GM10266 (cell line): Measurements from ENCODE around the gene AAK1.

ENCODE experiments used
- DNase-seq: peaks from one replicate; pipeline ENCODE4 v3.0.0; 2012; ENCODE audit errors: extremely low spot score
- TF ChIP-seq, protein P1 (sequence below): IDR thresholded peaks from 2 replicates; pipeline ENCODE4 v1.5.1; 2012; ENCODE audit warnings: mild to moderate bottlenecking, low read depth; ENCODE audit not compliant: control insufficient read depth, insufficient read depth; ENCODE audit errors: missing control alignments

The AAK1 gene

DNA sequence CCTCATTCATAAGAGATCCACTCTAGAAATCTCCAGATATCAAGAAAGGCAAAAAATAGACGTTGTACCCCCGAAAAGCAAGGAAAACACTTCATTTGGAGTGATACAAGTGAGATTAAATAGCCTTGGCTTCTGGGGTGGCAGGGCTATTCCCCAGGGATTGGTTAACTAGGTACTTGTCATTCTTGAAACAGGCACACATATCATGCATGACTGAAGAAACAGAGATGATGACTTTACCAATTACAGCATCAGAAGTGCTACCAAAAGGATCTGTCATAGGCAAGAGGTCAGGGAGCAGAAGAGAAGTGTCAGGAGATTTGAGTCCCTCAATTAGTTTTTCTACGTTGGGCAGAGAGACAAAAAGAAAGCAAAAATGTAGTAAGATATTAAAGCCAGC lies 161.1 kb downstream of the AAK1 start:
- TF ChIP-seq, protein P1, sequence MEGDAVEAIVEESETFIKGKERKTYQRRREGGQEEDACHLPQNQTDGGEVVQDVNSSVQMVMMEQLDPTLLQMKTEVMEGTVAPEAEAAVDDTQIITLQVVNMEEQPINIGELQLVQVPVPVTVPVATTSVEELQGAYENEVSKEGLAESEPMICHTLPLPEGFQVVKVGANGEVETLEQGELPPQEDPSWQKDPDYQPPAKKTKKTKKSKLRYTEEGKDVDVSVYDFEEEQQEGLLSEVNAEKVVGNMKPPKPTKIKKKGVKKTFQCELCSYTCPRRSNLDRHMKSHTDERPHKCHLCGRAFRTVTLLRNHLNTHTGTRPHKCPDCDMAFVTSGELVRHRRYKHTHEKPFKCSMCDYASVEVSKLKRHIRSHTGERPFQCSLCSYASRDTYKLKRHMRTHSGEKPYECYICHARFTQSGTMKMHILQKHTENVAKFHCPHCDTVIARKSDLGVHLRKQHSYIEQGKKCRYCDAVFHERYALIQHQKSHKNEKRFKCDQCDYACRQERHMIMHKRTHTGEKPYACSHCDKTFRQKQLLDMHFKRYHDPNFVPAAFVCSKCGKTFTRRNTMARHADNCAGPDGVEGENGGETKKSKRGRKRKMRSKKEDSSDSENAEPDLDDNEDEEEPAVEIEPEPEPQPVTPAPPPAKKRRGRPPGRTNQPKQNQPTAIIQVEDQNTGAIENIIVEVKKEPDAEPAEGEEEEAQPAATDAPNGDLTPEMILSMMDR = no peak
- DNase-seq = no peak

DNA sequence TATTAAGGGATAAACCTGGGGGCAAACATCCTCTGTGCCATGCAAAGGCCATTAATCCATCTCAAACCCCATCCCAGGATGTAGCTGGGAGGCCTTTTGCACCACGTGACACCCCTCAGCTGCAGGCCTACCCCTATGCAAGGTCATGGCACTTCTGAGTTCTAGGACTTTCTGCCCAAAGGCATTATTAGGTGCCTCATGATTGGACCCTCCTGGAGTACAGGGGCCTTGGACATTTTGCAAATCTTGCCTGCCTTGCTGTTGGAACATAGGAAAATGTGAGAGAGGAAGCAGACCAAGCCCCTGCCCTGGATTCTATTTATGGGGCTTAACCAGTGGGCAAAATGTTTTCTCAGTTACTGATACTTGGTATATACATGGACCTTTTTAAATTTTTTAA lies 162.1 kb downstream of the AAK1 start:
- DNase-seq = no peak
- TF ChIP-seq, protein P1 = no peak

DNA sequence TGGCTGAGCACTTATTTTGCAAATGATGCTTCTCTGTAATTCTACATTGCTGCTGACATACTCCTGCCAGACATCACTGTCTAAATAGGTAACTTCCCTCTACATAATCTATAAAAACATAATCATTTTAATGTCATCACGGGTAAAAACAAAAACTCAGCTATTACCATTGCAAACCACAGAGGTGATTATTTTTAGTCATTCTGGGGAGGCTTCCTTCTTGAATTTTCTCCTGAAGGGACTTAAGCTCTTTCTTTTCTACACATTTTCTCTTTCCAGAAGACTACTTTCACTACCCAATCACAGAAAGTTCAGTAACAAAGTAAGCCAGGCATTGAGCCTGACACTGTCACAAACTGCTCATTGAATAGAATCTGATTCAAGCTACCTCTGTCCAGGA lies 165.9 kb downstream of the AAK1 start:
- TF ChIP-seq, protein P1 = no peak
- no peak for DNase-seq

DNA sequence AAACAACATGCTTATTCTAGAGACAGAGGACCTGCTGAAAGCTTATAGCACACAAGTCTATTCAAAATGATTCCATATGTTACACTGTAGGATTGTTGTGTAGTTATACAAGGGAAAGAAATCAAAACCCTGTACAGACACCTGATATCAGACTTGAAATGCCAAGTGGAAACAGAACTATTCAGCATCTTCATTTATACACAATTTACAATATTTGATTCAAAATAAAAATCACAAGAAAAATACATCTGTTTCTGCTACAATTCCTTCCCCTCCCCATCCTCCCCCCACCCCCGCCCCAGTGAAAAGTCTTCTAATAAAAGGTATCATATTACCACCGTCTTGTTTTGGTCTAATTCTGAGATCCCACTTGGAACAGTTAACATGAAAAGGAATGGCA lies 168.9 kb downstream of the AAK1 start:
- TF ChIP-seq, protein P1 = no peak
- no peak for DNase-seq

DNA sequence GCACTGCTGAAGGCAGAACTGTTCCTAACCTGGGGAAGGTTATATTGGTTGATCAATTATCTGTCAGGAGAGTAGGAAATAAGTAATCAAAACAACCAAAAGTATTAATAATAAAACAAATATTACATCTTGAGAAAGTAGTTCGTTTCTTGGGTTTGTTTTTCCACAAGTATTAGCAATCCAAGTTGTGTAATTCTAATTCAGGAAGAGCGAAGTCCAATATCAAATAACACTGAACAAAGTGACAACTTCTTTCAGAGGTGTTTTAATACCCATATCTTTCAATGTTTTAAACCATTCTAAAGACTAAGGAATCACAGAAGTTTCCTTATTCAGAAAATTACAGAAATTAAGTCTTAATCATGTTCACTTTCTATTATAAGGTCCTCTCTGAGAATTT lies 171.7 kb downstream of the AAK1 start:
- no peak for DNase-seq
- TF ChIP-seq, protein P1 = no peak

DNA sequence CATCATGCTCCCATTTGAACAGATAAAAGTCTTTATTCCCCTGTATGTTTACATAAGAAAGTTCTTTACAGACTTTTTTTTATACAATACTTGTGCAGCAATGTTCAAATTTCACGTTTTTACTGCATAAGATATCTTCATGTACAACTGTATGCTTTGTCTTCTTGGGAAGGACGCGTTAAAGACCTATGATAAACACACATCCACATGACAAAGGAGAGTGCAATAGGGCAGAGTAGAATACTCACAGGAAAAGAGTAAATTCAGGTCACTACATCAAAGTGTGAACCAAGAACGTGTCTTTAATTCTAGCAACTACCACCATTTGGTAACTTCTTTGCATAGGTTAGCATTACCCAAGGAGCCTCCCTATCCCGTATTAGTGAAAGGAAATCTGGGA lies 172.6 kb downstream of the AAK1 start:
- TF ChIP-seq, protein P1 = no peak
- no peak for DNase-seq

DNA sequence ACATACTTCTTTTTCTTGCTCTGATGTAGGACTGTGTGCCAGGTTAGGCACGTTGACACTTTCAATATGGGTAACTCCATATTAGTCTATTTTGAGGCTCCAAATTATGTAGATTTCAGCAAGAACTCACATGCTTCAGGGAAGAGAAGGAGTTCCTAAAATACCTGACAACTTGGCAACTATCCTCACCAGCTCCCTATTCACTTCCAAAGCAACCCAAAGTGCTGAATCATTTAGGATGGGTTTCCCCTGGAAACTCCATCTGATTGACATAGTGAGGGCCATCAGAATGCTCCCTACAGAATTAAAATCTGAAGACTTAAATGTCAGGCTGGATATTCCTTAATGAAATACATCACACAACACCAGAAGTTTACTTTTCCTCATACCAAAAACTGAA lies 173.8 kb downstream of the AAK1 start:
- no peak for DNase-seq

More for the DNA sequence above, 173.8 kb downstream of the AAK1 start:
- TF ChIP-seq, protein P1 = no peak
